Measurements from ENCODE around the gene MAP3K6.

The MAP3K6 gene

GRCh38 chr1:27356619-27357280 is 10.0 kb downstream of the MAP3K6 start:
- DNase-seq (ENCODE audit: low read depth) = peak; percentile 27

GRCh38 chr1:27356277-27356618 is 10.5 kb downstream of the MAP3K6 start:
- DNase-seq (ENCODE audit: low read depth) = no peak

- DNase-seq (ENCODE audit: low read depth) = no peak
Observed at GRCh38 chr1:27355683-27356082, 11.1 kb downstream of the MAP3K6 start.

GRCh38 chr1:27353629-27354028 is 13.1 kb downstream of the MAP3K6 start:
- DNase-seq (ENCODE audit: low read depth) = no peak

- DNase-seq (ENCODE audit: low read depth) = no peak
Observed at GRCh38 chr1:27353166-27353565, 13.6 kb downstream of the MAP3K6 start.

- no peak for DNase-seq (ENCODE audit: low read depth)
Observed at GRCh38 chr1:27351541-27352107, 15.1 kb downstream of the MAP3K6 start.

- DNase-seq (ENCODE audit: low read depth) = peak; percentile 21
Observed at GRCh38 chr1:27350663-27351540, 15.9 kb downstream of the MAP3K6 start.

- peak; percentile 70 for DNase-seq (ENCODE audit: low read depth)
Observed at GRCh38 chr1:27349784-27350662, 16.7 kb downstream of the MAP3K6 start.

- no peak for DNase-seq (ENCODE audit: low read depth)
Observed at GRCh38 chr1:27348861-27349783, 17.6 kb downstream of the MAP3K6 start.

GRCh38 chr1:27346991-27347624 is 19.7 kb downstream of the MAP3K6 start:
- DNase-seq (ENCODE audit: low read depth) = no peak

GRCh38 chr1:27346357-27346756 is 20.4 kb downstream of the MAP3K6 start:
- DNase-seq (ENCODE audit: low read depth) = no peak

- no peak for DNase-seq (ENCODE audit: low read depth)
Observed at GRCh38 chr1:27345272-27345671, 21.5 kb downstream of the MAP3K6 start.

- DNase-seq (ENCODE audit: low read depth) = no peak
Observed at GRCh38 chr1:27343639-27344025, 23.1 kb downstream of the MAP3K6 start.

- no peak for DNase-seq (ENCODE audit: low read depth)
Observed at GRCh38 chr1:27342778-27343638, 23.8 kb downstream of the MAP3K6 start.

GRCh38 chr1:27342391-27342777 is 24.4 kb downstream of the MAP3K6 start:
- no peak for DNase-seq (ENCODE audit: low read depth)

- DNase-seq (ENCODE audit: low read depth) = peak; percentile 65
Observed at GRCh38 chr1:27341525-27342252, 25.1 kb downstream of the MAP3K6 start, which contains the start of gene SYTL1. SYTL1 (plus strand) TSS chr1:27342022; CDS start chr1:27345335, 3,313 bp downstream.

- DNase-seq (ENCODE audit: low read depth) = no peak
Observed at GRCh38 chr1:27339213-27339612, 27.5 kb downstream of the MAP3K6 start.

- DNase-seq (ENCODE audit: low read depth) = no peak
Observed at GRCh38 chr1:27338751-27339150, 28.0 kb downstream of the MAP3K6 start.

GRCh38 chr1:27336756-27337155 is 30.0 kb downstream of the MAP3K6 start:
- no peak for DNase-seq (ENCODE audit: low read depth)
